OCI-LY3 (cell line): ENCODE measurements around the gene TECR.

ENCODE experiments used
- H2AFZ ChIP-seq: fragments of 200-600, 300-600 bp; shearing (Covaris generic); 2 replicates; pipeline ENCODE4 v1.6.0; 2014; ENCODE audit warnings: antibody characterized with exemption, low read depth, low read length
- H3K27ac ChIP-seq: fragments of 200-600, 300-600 bp; sonication (generic); 2 replicates; pipeline ENCODE4 v1.5.1; 2014; ENCODE audit warnings: mild to moderate bottlenecking, low read length, moderate library complexity, mixed read lengths
- H3K27me3 ChIP-seq: fragments of 200-600, 300-600 bp; sonication (generic); 2 replicates; pipeline ENCODE4 v1.6.1; 2014; ENCODE audit warnings: low read depth, low read length, mixed read lengths
- H3K36me3 ChIP-seq: fragments of 200-600, 300-600 bp; sonication (generic); replicated peaks from 2 replicates; pipeline ENCODE3; 2014; ENCODE audit warnings: low read depth, low read length, mixed read lengths
- H3K4me1 ChIP-seq: fragments of 300-600, 200-600 bp; sonication (generic); 2 replicates; pipeline ENCODE4 v1.6.1; 2014; ENCODE audit warnings: low read length, mixed read lengths
- H3K4me2 ChIP-seq: fragments of 200-600, 300-600 bp; sonication (generic); 2 replicates; pipeline ENCODE4 v1.6.1; 2014; ENCODE audit warnings: low read length, mixed read lengths
- H3K4me3 ChIP-seq: fragments of 300-600, 200-600 bp; sonication (generic); 2 replicates; pipeline ENCODE4 v1.5.1; 2014; ENCODE audit warnings: antibody characterized with exemption, mild to moderate bottlenecking, low read length, moderate library complexity
- H3K79me2 ChIP-seq: fragments of 300-600, 200-600 bp; shearing (Covaris generic); 2 replicates; pipeline ENCODE4 v1.6.1; 2014; ENCODE audit warnings: mild to moderate bottlenecking, low read length, mixed read lengths
- H3K9ac ChIP-seq: fragments of 300-600, 200-600 bp; shearing (Covaris generic); 2 replicates; pipeline ENCODE4 v1.6.0; 2014; ENCODE audit warnings: mild to moderate bottlenecking, low read length, moderate library complexity
- H3K9me3 ChIP-seq: fragments of 200-600, 300-600 bp; shearing (Covaris generic); 2 replicates; pipeline ENCODE4 v1.6.1; 2014; ENCODE audit warnings: low read length, mixed read lengths; ENCODE audit not compliant: insufficient read depth
- H4K20me1 ChIP-seq: fragments of 200-600, 300-600 bp; sonication (generic); 2 replicates; pipeline ENCODE4 v1.6.1; 2016; ENCODE audit warnings: low read length, mixed read lengths; ENCODE audit not compliant: insufficient read depth
- EZH2phosphoT487 ChIP-seq: fragments of 200-600 bp; shearing (Covaris generic); IDR thresholded peaks from 2 replicates; pipeline ENCODE4 v1.6.1; 2018; ENCODE audit warnings: antibody characterized with exemption, mixed run types, low read depth
- TF ChIP-seq, protein P1 (sequence below): fragments of 200-600, 300-600 bp; sonication (generic); IDR thresholded peaks from 2 replicates; pipeline ENCODE4 v1.5.1; 2014; ENCODE audit warnings: antibody characterized with exemption, low read length, low read depth

The TECR gene

DNA sequence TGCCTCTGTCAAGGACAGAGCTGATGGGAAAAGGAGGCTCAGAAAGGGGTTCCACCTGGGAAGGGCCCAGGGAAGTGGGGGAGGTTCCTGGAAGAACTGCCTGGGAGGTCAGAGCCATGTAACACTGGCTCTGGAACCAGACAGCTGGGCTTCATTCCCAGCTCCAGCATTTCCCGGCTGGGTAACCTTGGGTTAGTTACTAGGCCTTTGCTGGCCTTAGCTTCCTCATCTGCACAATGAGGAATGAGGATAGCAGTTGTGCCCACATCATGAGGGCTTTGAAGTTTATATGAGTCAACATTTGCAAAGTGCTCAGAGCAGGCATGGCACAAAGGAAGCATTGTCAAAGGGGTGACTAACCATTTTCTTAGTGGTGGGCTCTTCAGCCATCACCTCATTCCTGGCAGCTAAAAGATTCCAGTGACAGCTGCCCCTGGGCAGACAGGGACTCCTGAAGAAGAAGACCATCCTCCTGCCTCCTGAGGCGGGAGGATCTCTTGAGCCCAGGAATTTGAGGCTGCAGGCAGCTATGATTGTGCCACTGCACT, 9.5 kb upstream of the TECR start:
- H3K4me3 ChIP-seq, result no peak overlapping the region
- TF ChIP-seq EZH2phosphoT487, result no peak
- TF ChIP-seq, protein P1, sequence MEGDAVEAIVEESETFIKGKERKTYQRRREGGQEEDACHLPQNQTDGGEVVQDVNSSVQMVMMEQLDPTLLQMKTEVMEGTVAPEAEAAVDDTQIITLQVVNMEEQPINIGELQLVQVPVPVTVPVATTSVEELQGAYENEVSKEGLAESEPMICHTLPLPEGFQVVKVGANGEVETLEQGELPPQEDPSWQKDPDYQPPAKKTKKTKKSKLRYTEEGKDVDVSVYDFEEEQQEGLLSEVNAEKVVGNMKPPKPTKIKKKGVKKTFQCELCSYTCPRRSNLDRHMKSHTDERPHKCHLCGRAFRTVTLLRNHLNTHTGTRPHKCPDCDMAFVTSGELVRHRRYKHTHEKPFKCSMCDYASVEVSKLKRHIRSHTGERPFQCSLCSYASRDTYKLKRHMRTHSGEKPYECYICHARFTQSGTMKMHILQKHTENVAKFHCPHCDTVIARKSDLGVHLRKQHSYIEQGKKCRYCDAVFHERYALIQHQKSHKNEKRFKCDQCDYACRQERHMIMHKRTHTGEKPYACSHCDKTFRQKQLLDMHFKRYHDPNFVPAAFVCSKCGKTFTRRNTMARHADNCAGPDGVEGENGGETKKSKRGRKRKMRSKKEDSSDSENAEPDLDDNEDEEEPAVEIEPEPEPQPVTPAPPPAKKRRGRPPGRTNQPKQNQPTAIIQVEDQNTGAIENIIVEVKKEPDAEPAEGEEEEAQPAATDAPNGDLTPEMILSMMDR, result no peak
- peaks cover 18% of the 10 kb centered on the region for H4K20me1 ChIP-seq
- H3K27ac ChIP-seq, result no peak overlapping the region
- H3K9ac ChIP-seq, result no peak overlapping the region
- H3K9me3 ChIP-seq, result no peaks in the 10 kb centered on the region
- H3K79me2 ChIP-seq, result peaks cover 31% of the 10 kb centered on the region
- peaks cover 15% of the 10 kb centered on the region for H3K4me1 ChIP-seq
- H3K4me2 ChIP-seq, result no peak overlapping the region
- H3K27me3 ChIP-seq, result no peaks in the 10 kb centered on the region
- H3K36me3 ChIP-seq, result peaks cover 13% of the 10 kb centered on the region
- H2AFZ ChIP-seq, result no peak overlapping the region

DNA sequence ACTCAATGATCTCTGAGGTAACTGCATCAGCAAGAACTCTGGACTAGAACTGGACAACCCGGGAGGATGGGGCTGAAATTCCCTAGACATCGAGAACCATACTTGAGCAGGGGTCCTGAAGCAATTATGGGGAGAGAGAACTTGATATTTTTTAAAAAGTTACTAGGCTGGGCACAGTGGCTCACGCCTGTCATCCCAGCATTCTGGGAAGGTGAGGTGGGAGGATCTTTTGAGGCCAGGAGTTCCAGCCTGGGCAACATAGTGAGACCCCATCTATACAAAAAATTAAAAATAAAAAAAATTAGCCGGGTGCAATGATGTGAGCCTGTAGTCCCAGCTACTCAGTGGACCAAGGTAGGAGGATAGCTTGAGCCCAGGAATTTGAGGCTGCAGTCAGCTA, 8.9 kb upstream of the TECR start:
- Histone ChIP-seq H2AFZ (no peak overlapping the region), H3K79me2 (peaks cover 26% of the 10 kb centered on the region), H3K27ac (no peak overlapping the region), H3K9ac (no peak overlapping the region), H3K36me3 (peaks cover 8% of the 10 kb centered on the region), H3K4me3 (no peak overlapping the region), H4K20me1 (peaks cover 18% of the 10 kb centered on the region), H3K27me3 (no peaks in the 10 kb centered on the region), H3K4me1 (peaks cover 15% of the 10 kb centered on the region), H3K4me2 (no peak overlapping the region), H3K9me3 (no peaks in the 10 kb centered on the region)
- TF ChIP-seq, protein P1, result no peak
- no peak for TF ChIP-seq EZH2phosphoT487

DNA sequence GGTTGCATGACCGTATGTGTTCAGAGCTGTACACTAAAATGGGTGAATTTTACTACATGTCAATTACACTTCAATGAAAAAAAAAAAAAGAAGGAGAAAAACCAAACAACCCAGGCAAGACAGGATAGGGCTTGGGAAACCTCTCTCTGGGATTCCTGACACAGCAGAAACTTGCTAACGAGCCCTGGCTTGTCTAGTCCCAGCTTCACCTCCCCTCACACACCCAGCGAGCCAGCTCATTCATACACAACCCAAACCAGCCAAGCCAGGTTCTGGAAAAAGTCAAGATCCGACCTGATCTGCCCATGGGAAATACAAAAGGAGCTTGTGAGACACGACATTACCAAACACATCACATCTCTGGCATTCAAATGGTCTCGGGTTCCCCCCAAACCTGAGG, 3.7 kb upstream of the TECR start:
- TF ChIP-seq EZH2phosphoT487, result no peak
- TF ChIP-seq, protein P1, result no peak
- Histone ChIP-seq H3K79me2 (peaks cover 11% of the 10 kb centered on the region), H3K9me3 (no peaks in the 10 kb centered on the region), H3K4me3 (no peak overlapping the region), H3K27ac (no peak overlapping the region), H2AFZ (no peak overlapping the region), H3K27me3 (no peaks in the 10 kb centered on the region), H3K36me3 (no peaks in the 10 kb centered on the region), H4K20me1 (no peaks in the 10 kb centered on the region), H3K4me2 (no peak overlapping the region), H3K9ac (no peak overlapping the region), H3K4me1 (peaks cover 5% of the 10 kb centered on the region)

DNA sequence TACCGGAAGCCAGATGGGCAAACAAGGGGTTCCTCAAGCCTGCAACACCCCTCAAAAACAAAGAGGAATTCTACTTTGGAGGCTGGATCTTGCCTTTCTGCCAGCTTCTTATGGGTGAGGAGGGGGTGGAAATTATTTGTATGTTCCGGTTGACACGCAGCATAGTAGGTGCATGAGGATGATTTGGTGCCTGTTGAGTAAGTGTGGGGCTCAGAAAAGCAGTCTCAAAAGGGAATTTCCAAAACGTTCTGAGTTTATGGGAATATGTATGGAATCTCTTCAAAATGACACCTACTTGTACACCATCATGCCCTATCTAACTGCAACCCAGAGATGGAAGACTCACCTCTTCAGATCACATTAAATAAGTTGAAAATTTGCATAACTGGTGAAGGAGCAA, 3.0 kb upstream of the TECR start:
- no peaks in the 10 kb centered on the region for H3K27me3 ChIP-seq
- no peaks in the 10 kb centered on the region for H3K9me3 ChIP-seq
- H4K20me1 ChIP-seq, result 0 out of 2 replicates have a peak, but pooled peaks cover under 1% of the 10 kb centered on the region
- H3K9ac ChIP-seq, result no peak overlapping the region
- no peak overlapping the region for H3K4me3 ChIP-seq
- no peak overlapping the region for H2AFZ ChIP-seq
- H3K36me3 ChIP-seq, result peaks cover under 1% of the 10 kb centered on the region
- peaks cover 11% of the 10 kb centered on the region for H3K4me1 ChIP-seq
- TF ChIP-seq, protein P1, result no peak
- no peak for TF ChIP-seq EZH2phosphoT487
- peaks cover 18% of the 10 kb centered on the region for H3K79me2 ChIP-seq
- no peak overlapping the region for H3K27ac ChIP-seq
- no peak overlapping the region for H3K4me2 ChIP-seq
